Measurements from ENCODE around the gene SERTAD3. TPM values are rescaled to one million over a fixed set of nuclear protein-coding genes. Genes with fewer than 3 reads are reported as not detected.
"Not testable (repeated sequence)": the region's sequence is repeated elsewhere in the genome, so short reads cannot be mapped to it uniquely, and the experiment has no call there.

Gene SERTAD3
- total and polyA plus RNA-seq, 2 of the 8 experiments (the other 6 are each of a cell fraction or from before 2014, with no cell fraction given): 15.1 to 32.1 TPM

DNA sequence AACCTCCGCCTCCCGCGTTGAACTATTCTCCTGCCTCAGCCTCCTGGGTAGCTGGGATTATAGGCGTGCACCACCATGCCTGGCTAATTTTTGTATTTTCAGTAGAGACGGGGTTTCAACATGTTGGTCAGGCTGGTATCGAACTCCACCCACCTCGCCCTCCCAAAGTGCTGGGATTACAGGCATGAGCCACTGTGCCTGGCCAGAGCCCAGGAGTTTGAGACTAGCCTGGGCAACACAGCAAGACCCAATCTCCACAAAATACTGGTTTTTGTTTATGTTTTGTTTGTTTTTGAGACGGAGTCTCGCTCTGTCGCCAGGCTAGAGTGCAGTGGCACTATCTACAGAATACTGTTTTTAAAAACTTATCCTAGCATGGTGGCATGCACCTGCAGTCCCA is 13.9 kb downstream of the SERTAD3 start:
- not testable (repeated sequence) for H4K20me1 ChIP-seq (replicated peaks in 1 of 2; ENCODE audit: control insufficient read depth in 1 of 2, insufficient read depth in 2 of 2, low read length in 2 of 2)

DNA sequence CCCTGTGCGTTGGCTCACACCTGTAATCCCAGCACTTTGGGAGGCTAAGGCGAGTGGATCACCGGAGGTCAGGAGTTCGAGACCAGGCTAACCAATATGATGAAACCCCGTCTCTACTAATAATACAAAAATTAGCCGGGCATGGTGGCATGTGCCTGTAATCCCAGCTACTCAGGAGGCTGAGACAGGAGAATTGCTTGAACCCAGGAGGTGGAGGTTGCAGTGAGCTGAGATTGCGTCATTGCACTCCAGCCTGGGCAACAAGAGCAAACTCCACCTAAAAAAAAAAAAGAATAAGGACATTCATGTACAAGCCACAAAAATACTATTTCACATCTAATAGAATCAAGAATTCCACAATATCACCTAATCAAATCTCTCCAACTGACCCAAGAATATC is 15.9 kb downstream of the SERTAD3 start:
- H3K14ac ChIP-seq (ENCODE audit: insufficient read length); H3K27me3 ChIP-seq (replicated peaks in 1 of 4; ENCODE audit: control insufficient read depth in 3 of 4, extremely low read depth in 1 of 4, insufficient read depth in 3 of 4, low read length in 3 of 4); H3K36me3 ChIP-seq (ENCODE audit: control insufficient read depth in 2 of 4, insufficient read depth in 4 of 4, low read length in 3 of 4); H3K56ac ChIP-seq (replicated peaks; ENCODE audit: insufficient read length, low read depth, low read length); H3K23ac ChIP-seq (ENCODE audit: insufficient read length); FAIRE-seq; H3K79me1 ChIP-seq (ENCODE audit: low read depth, low read length); H3K9ac ChIP-seq (replicated peaks in 1 of 4; ENCODE audit: extremely low read depth in 1 of 4, low read depth in 3 of 4, low read length in 3 of 4); H3K18ac ChIP-seq (ENCODE audit: extremely low read depth, low read length); H2AFZ ChIP-seq (ENCODE audit: low read length); H3K4ac ChIP-seq (replicated peaks; ENCODE audit: insufficient read length, low read depth, low read length); H4K20me1 ChIP-seq (replicated peaks in 1 of 2; ENCODE audit: control insufficient read depth in 1 of 2, insufficient read depth in 2 of 2, low read length in 2 of 2); H3K4me1 ChIP-seq (replicated peaks in 1 of 4; ENCODE audit: control insufficient read depth in 3 of 4, insufficient read depth in 4 of 4, low read length in 3 of 4); H3K9me3 ChIP-seq (ENCODE audit: insufficient read depth in 2 of 2, low read depth in 1 of 2, low read length in 1 of 2); H2BK15ac ChIP-seq (ENCODE audit: low read length); H4K91ac ChIP-seq (replicated peaks; ENCODE audit: insufficient read length, low read length); H2BK20ac ChIP-seq (ENCODE audit: low read length); H2BK120ac ChIP-seq (replicated peaks; ENCODE audit: low read depth, low read length); DNase-seq (ENCODE audit: low read depth in 1 of 2, low spot score in 2 of 2); H2BK5ac ChIP-seq (ENCODE audit: low read depth, low read length); H3K23me2 ChIP-seq (ENCODE audit: low read depth, low read length); H3K79me2 ChIP-seq (ENCODE audit: control insufficient read depth in 1 of 2, insufficient read depth in 2 of 2, low read length in 2 of 2); H3K4me3 ChIP-seq (ENCODE audit: extremely low read depth in 1 of 4, insufficient read depth in 2 of 4, low read depth in 3 of 4, low read length in 4 of 4); H4K5ac ChIP-seq (ENCODE audit: insufficient read length, low read depth, low read length); H2AK5ac ChIP-seq (ENCODE audit: low read depth, low read length); H3K27ac ChIP-seq (ENCODE audit: low read depth, low read length); H3K4me2 ChIP-seq (ENCODE audit: insufficient read depth in 1 of 2, low read depth in 2 of 2, low read length in 2 of 2); H4K8ac ChIP-seq (ENCODE audit: extremely low read depth, insufficient read depth, low read length); H2BK12ac ChIP-seq (ENCODE audit: low read depth, low read length): not testable (repeated sequence)
- CTCF ChIA-PET (ENCODE audit: partially characterized antibody): interaction anchor here (0.6 to 1.5 kb wide), 3 partner anchors 10 to 27 kb away, joined by 3 to 6 read pairs (median 3); no protein-coding TSS in a partner anchor
- POLR2A ChIA-PET (ENCODE audit: partially characterized antibody): interaction anchor here (0.6 to 3.1 kb wide), 5 partner anchors 11 to 1342 kb away, joined by 3 to 23 read pairs (median 3); no protein-coding TSS in a partner anchor
- WGBS, 2 experiments (ENCODE audit: extremely low coverage in 1 of 2, insufficient coverage in 1 of 2, insufficient read length in 1 of 2, insufficient replicate concordance in 2 of 2, low coverage in 1 of 2, low lambda C conversion rate in 2 of 2, missing lambda C conversion rate in 1 of 2): 95% methylated on average over 6 of the region's 7 CpGs; no CpG with 5 or more reads in 1 of the 2 experiments

More for the DNA sequence above, 13.9 kb downstream of the SERTAD3 start:
- H2AK5ac ChIP-seq (ENCODE audit: low read depth, low read length); H2AFZ ChIP-seq (ENCODE audit: low read length); H3K9me3 ChIP-seq (ENCODE audit: insufficient read depth in 2 of 2, low read depth in 1 of 2, low read length in 1 of 2); H3K9ac ChIP-seq (replicated peaks in 1 of 4; ENCODE audit: extremely low read depth in 1 of 4, low read depth in 3 of 4, low read length in 3 of 4); H3K4ac ChIP-seq (replicated peaks; ENCODE audit: insufficient read length, low read depth, low read length); H3K36me3 ChIP-seq (ENCODE audit: control insufficient read depth in 2 of 4, insufficient read depth in 4 of 4, low read length in 3 of 4); H3K18ac ChIP-seq (ENCODE audit: extremely low read depth, low read length); H3K27ac ChIP-seq (ENCODE audit: low read depth, low read length); H3K14ac ChIP-seq (ENCODE audit: insufficient read length); H3K23ac ChIP-seq (ENCODE audit: insufficient read length); H4K8ac ChIP-seq (ENCODE audit: extremely low read depth, insufficient read depth, low read length); FAIRE-seq; H3K27me3 ChIP-seq (replicated peaks in 1 of 4; ENCODE audit: control insufficient read depth in 3 of 4, extremely low read depth in 1 of 4, insufficient read depth in 3 of 4, low read length in 3 of 4); DNase-seq (ENCODE audit: low read depth in 1 of 2, low spot score in 2 of 2); H3K79me1 ChIP-seq (ENCODE audit: low read depth, low read length); H4K5ac ChIP-seq (ENCODE audit: insufficient read length, low read depth, low read length); H3K4me1 ChIP-seq (replicated peaks in 1 of 4; ENCODE audit: control insufficient read depth in 3 of 4, insufficient read depth in 4 of 4, low read length in 3 of 4); H2BK15ac ChIP-seq (ENCODE audit: low read length); H3K4me2 ChIP-seq (ENCODE audit: insufficient read depth in 1 of 2, low read depth in 2 of 2, low read length in 2 of 2); H4K91ac ChIP-seq (replicated peaks; ENCODE audit: insufficient read length, low read length); H3K79me2 ChIP-seq (ENCODE audit: control insufficient read depth in 1 of 2, insufficient read depth in 2 of 2, low read length in 2 of 2); H3K4me3 ChIP-seq (ENCODE audit: extremely low read depth in 1 of 4, insufficient read depth in 2 of 4, low read depth in 3 of 4, low read length in 4 of 4); H2BK5ac ChIP-seq (ENCODE audit: low read depth, low read length); H3K56ac ChIP-seq (replicated peaks; ENCODE audit: insufficient read length, low read depth, low read length); H2BK120ac ChIP-seq (replicated peaks; ENCODE audit: low read depth, low read length); H2BK12ac ChIP-seq (ENCODE audit: low read depth, low read length); H2BK20ac ChIP-seq (ENCODE audit: low read length); H3K23me2 ChIP-seq (ENCODE audit: low read depth, low read length): not testable (repeated sequence)
- ChIA-PET POLR2A (ENCODE audit: partially characterized antibody) (interaction anchor here (0.6 to 1.5 kb wide), 3 partner anchors 10 to 27 kb away, joined by 3 to 5 read pairs (median 4); no protein-coding TSS in a partner anchor), CTCF (ENCODE audit: partially characterized antibody) (interaction anchor here (3.9 kb wide), 1 partner anchor 10 kb away, joined by 21 read pairs; no protein-coding TSS in a partner anchor)
- WGBS, 2 experiments (ENCODE audit: extremely low coverage in 1 of 2, insufficient coverage in 1 of 2, insufficient read length in 1 of 2, insufficient replicate concordance in 2 of 2, low coverage in 1 of 2, low lambda C conversion rate in 2 of 2, missing lambda C conversion rate in 1 of 2): 94% methylated on average over 9 of the region's 10 CpGs; no CpG with 5 or more reads in 1 of the 2 experiments
